ENCODE results near the gene DHRS4.

GRCh38 chr14:23950411-23951135, 3.0 kb upstream of the DHRS4 start:
- TF ChIP-seq, protein P1, sequence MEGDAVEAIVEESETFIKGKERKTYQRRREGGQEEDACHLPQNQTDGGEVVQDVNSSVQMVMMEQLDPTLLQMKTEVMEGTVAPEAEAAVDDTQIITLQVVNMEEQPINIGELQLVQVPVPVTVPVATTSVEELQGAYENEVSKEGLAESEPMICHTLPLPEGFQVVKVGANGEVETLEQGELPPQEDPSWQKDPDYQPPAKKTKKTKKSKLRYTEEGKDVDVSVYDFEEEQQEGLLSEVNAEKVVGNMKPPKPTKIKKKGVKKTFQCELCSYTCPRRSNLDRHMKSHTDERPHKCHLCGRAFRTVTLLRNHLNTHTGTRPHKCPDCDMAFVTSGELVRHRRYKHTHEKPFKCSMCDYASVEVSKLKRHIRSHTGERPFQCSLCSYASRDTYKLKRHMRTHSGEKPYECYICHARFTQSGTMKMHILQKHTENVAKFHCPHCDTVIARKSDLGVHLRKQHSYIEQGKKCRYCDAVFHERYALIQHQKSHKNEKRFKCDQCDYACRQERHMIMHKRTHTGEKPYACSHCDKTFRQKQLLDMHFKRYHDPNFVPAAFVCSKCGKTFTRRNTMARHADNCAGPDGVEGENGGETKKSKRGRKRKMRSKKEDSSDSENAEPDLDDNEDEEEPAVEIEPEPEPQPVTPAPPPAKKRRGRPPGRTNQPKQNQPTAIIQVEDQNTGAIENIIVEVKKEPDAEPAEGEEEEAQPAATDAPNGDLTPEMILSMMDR (IDR thresholded peaks at IDR 0.05; ENCODE audit: low read depth, low read length) = no peak
- TF ChIP-seq EZH2phosphoT487 (IDR thresholded peaks at IDR 0.05; ENCODE audit: low read depth) = no peak
